IMR-90 (cell line): Measurements from ENCODE around the gene HTRA2. TPM values are rescaled to one million over a fixed set of nuclear protein-coding genes. Genes with fewer than 3 reads are reported as not detected.

ENCODE experiments used
- ATAC-seq: fragments of 200-7000 bp; cut with Tn5 transposase; 2 replicates; pipeline ENCODE4 v1.9.1; 2020; ENCODE audit warnings: low read depth, mild to moderate bottlenecking, moderate library complexity
- BruUV-seq: library from RNA; stranded (reverse); fragments of 400-500 nt; replicated peaks from 2 replicates; lab custom pipeline; 2021; lab: Mats Ljungman, UMichigan
- CTCF ChIA-PET: fragments of 300-600 bp; formaldehyde crosslinking; extraction: SDS; loops from one replicate; lab custom pipeline; 2021; ENCODE audit warnings: antibody characterized with exemption; lab: Yijun Ruan, JAX
- POLR2A ChIA-PET: fragments of 300-600 bp; sonication (Branson Sonifier 250); formaldehyde crosslinking; loops from one replicate; lab custom pipeline; 2022; ENCODE audit warnings: antibody characterized with exemption; ENCODE audit not compliant: unreplicated experiment; lab: Charles Lee
- DNase-seq: peaks from one replicate; pipeline ENCODE4 v3.0.0; 2013
- H2AFZ ChIP-seq: replicated peaks from 2 replicates; pipeline ENCODE3; 2013; ENCODE audit warnings: low read length, mild to moderate bottlenecking; ENCODE audit not compliant: poor library complexity
- H2AK5ac ChIP-seq: 2 replicates; pipeline ENCODE4 v1.6.1; 2013; ENCODE audit warnings: low read depth, low read length, inconsistent platforms
- H2AK9ac ChIP-seq: replicated peaks from 2 replicates; pipeline ENCODE3; 2013; ENCODE audit warnings: mild to moderate bottlenecking, low read depth, low read length, moderate library complexity; ENCODE audit not compliant: poor library complexity
- H2BK120ac ChIP-seq: 2 replicates; pipeline ENCODE4 v1.6.1; 2013; ENCODE audit warnings: low read depth, low read length, inconsistent platforms
- H2BK15ac ChIP-seq: 3 replicates; pipeline ENCODE4 v1.6.1; 2013; ENCODE audit warnings: low read depth, low read length, inconsistent platforms
- H2BK20ac ChIP-seq: 2 replicates; pipeline ENCODE4 v1.6.1; 2013; ENCODE audit warnings: low read depth, mild to moderate bottlenecking, inconsistent platforms, low read length, moderate library complexity
- H2BK5ac ChIP-seq: 2 replicates; pipeline ENCODE4 v1.6.1; 2013; ENCODE audit warnings: mild to moderate bottlenecking, low read depth, low read length, inconsistent platforms; ENCODE audit not compliant: poor library complexity, severe bottlenecking
- H3K14ac ChIP-seq: replicated peaks from 2 replicates; pipeline ENCODE4 v1.6.1; 2013; ENCODE audit warnings: low read depth, low read length, inconsistent platforms
- H3K18ac ChIP-seq: 2 replicates; pipeline ENCODE4 v1.6.1; 2013; ENCODE audit warnings: low read depth, low read length, control low read depth
- H3K23ac ChIP-seq: 2 replicates; pipeline ENCODE4 v1.6.1; 2013; ENCODE audit warnings: low read depth, low read length, inconsistent platforms
- H3K27ac ChIP-seq: 2 replicates; pipeline ENCODE4 v1.5.1; 2013; ENCODE audit warnings: mild to moderate bottlenecking, control low read depth, low read length; ENCODE audit not compliant: insufficient read depth
- H3K27me3 ChIP-seq: 2 replicates; pipeline ENCODE4 v1.6.1; 2013; ENCODE audit warnings: low read length; ENCODE audit not compliant: control insufficient read depth, insufficient read depth
- H3K36me3 ChIP-seq: 2 replicates; pipeline ENCODE4 v1.6.1; 2013; ENCODE audit warnings: low read length, mixed read lengths; ENCODE audit not compliant: control insufficient read depth, insufficient read depth
- H3K4ac ChIP-seq: 2 replicates; pipeline ENCODE4 v1.6.1; 2013; ENCODE audit warnings: low read depth, low read length, inconsistent platforms
- H3K4me1 ChIP-seq: 2 replicates; pipeline ENCODE4 v1.6.1; 2013; ENCODE audit warnings: low read length, mixed read lengths; ENCODE audit not compliant: control insufficient read depth, insufficient read depth
- H3K4me2 ChIP-seq: 2 replicates; pipeline ENCODE4 v1.6.1; 2013; ENCODE audit warnings: low read depth, mild to moderate bottlenecking, control low read depth, low read length, moderate library complexity
- H3K4me3 ChIP-seq: 2 replicates; pipeline ENCODE4 v1.5.1; 2013; ENCODE audit warnings: low read depth, mild to moderate bottlenecking, control low read depth, low read length, moderate library complexity; ENCODE audit not compliant: insufficient read depth
- H3K56ac ChIP-seq: 2 replicates; pipeline ENCODE4 v1.6.1; 2013; ENCODE audit warnings: low read length, inconsistent platforms; ENCODE audit not compliant: insufficient read depth; ENCODE audit errors: extremely low read depth
- H3K79me1 ChIP-seq, 2 experiments: 2 replicates each; pipeline ENCODE4 v1.6.1; 2013; ENCODE audit warnings: low read length in 2 of 2, inconsistent platforms in 1 of 2, low read depth in 1 of 2
- H3K9ac ChIP-seq: 2 replicates; pipeline ENCODE4 v1.6.1; 2013; ENCODE audit warnings: low read depth, low read length, control low read depth
- H3K9me1 ChIP-seq: 2 replicates; pipeline ENCODE4 v1.6.1; 2013; ENCODE audit warnings: low read length, inconsistent platforms; ENCODE audit not compliant: insufficient read depth
- H3K9me3 ChIP-seq: 2 replicates; pipeline ENCODE4 v1.6.1; 2013; ENCODE audit warnings: low read length; ENCODE audit not compliant: control insufficient read depth, insufficient read depth
- H4K20me1 ChIP-seq: 2 replicates; pipeline ENCODE4 v1.6.1; 2013; ENCODE audit warnings: low read length, inconsistent platforms; ENCODE audit not compliant: insufficient read depth
- H4K5ac ChIP-seq: 2 replicates; pipeline ENCODE4 v1.6.1; 2013; ENCODE audit warnings: mild to moderate bottlenecking, low read depth, low read length, control low read depth
- H4K8ac ChIP-seq, 2 experiments: 2 replicates each; pipeline ENCODE4 v1.6.1; 2013; ENCODE audit warnings: low read depth in 2 of 2, low read length in 2 of 2, control low read depth in 1 of 2, inconsistent platforms in 1 of 2
- H4K91ac ChIP-seq: 2 replicates; pipeline ENCODE4 v1.6.1; 2013; ENCODE audit warnings: low read depth, low read length, inconsistent platforms; ENCODE audit not compliant: insufficient read depth
- BHLHE40 ChIP-seq: fragments of 150-350 bp; IDR thresholded peaks from 2 replicates; pipeline ENCODE4 v1.6.1; 2016; ENCODE audit warnings: mild to moderate bottlenecking, low read depth, low read length
- CEBPB ChIP-seq: IDR thresholded peaks from 2 replicates; pipeline ENCODE4 v1.6.1; 2012; ENCODE audit warnings: low read depth, low read length, improper control_type of control experiment
- CHD1 ChIP-seq: IDR thresholded peaks from 2 replicates; pipeline ENCODE4 v1.6.1; 2012; ENCODE audit warnings: low read depth, low read length, improper control_type of control experiment
- FOS ChIP-seq: fragments of 150-350 bp; IDR thresholded peaks from 2 replicates; pipeline ENCODE4 v1.6.1; 2016; ENCODE audit warnings: low read depth, low read length
- MAFK ChIP-seq: IDR thresholded peaks from 2 replicates; pipeline ENCODE4 v1.6.1; 2012; ENCODE audit warnings: low read depth, low read length, improper control_type of control experiment
- MAZ ChIP-seq: IDR thresholded peaks from 2 replicates; pipeline ENCODE4 v1.6.1; 2012; ENCODE audit warnings: low read depth, mild to moderate bottlenecking, low read length, improper control_type of control experiment, moderate library complexity, borderline replicate concordance
- MXI1 ChIP-seq: IDR thresholded peaks from 2 replicates; pipeline ENCODE4 v1.6.1; 2012; ENCODE audit warnings: low read depth, mild to moderate bottlenecking, low read length, moderate library complexity, borderline replicate concordance
- NFE2L2 ChIP-seq: fragments of 150-350 bp; IDR thresholded peaks from 2 replicates; pipeline ENCODE4 v1.6.1; 2016; ENCODE audit warnings: low read depth, mild to moderate bottlenecking, low read length
- POLR2A ChIP-seq: IDR thresholded peaks from 2 replicates; pipeline ENCODE4 v1.6.1; 2012; ENCODE audit warnings: mild to moderate bottlenecking, low read depth, low read length
- RAD21 ChIP-seq: IDR thresholded peaks from 2 replicates; pipeline ENCODE4 v1.6.1; 2012; ENCODE audit warnings: low read length, improper control_type of control experiment
- RCOR1 ChIP-seq: IDR thresholded peaks from 2 replicates; pipeline ENCODE4 v1.6.1; 2012; ENCODE audit warnings: mild to moderate bottlenecking, low read length, improper control_type of control experiment; ENCODE audit not compliant: insufficient replicate concordance
- RFX5 ChIP-seq: IDR thresholded peaks from 2 replicates; pipeline ENCODE4 v1.8.0; 2012; ENCODE audit warnings: low read depth, mild to moderate bottlenecking, low read length, moderate library complexity
- SMC3 ChIP-seq: fragments of 150-350 bp; IDR thresholded peaks from 2 replicates; pipeline ENCODE4 v1.6.1; 2016; ENCODE audit warnings: low read depth, mild to moderate bottlenecking, antibody characterized with exemption, low read length, moderate library complexity
- USF2 ChIP-seq: fragments of 150-350 bp; IDR thresholded peaks from 2 replicates; pipeline ENCODE4 v1.6.1; 2017; ENCODE audit warnings: mild to moderate bottlenecking, antibody characterized with exemption, low read length, low read depth
- WGBS, 2 experiments: methylation state at CpG; one replicate each; pipeline versions ENCODE4 v1.1.5 to v1.1.7; 2013; ENCODE audit warnings: missing lambda C conversion rate in 2 of 2; ENCODE audit not compliant: insufficient read length in 1 of 2; ENCODE audit errors: extremely low coverage in 2 of 2; 5-methylcytosine and 5-hydroxymethylcytosine counted together
- dilution Hi-C: fragments of 300-500 bp; cut with HindIII; formaldehyde crosslinking; loops from one replicate; pipeline ENCODE4 v1.14.3; 2018; ENCODE audit warnings: low sequenced_read_pairs; ENCODE audit not compliant: unreplicated experiment
- in situ Hi-C: fragments of 300-500 bp; cut with MboI; formaldehyde crosslinking; loops from 3 replicates; pipeline ENCODE4 v1.14.3; 2019; ENCODE audit warnings: low sequenced_read_pairs, inconsistent platforms, mixed read lengths
- intact Hi-C: fragments of 100-400 bp; cut with micrococcal nuclease; formaldehyde crosslinking; loops from 2 replicates; pipeline ENCODE4 v1.10.0; 2022
- polyA plus RNA-seq, 3 experiments: library from polyadenylated mRNA; depleted of rRNA; stranded (reverse); fragments of >200 nt; gene quantifications; 2 replicates each; pipeline ENCODE4 v1.2.3, GENCODE V29; 2012; ENCODE audit warnings: low replicate concordance in 1 of 3
- total RNA-seq: library from RNA; depleted of rRNA; stranded (reverse); fragments of >200 nt; gene quantifications from 2 replicates; pipeline ENCODE4 v1.2.3, GENCODE V29; 2012
- TF ChIP-seq, protein P1 (sequence below): fragments of 150-350 bp; IDR thresholded peaks from 2 replicates; pipeline ENCODE4 v1.6.1; 2016; ENCODE audit warnings: low read depth, mild to moderate bottlenecking, low read length, moderate library complexity, borderline replicate concordance

The HTRA2 gene
- total and polyA plus RNA-seq, 2 of the 4 experiments (the other 2 are of a cell fraction) = 23.6 to 28.1 TPM

GRCh38 chr2:74576211-74576862 lies 46.6 kb downstream of the HTRA2 start:
- Histone ChIP-seq H2BK5ac (peak overlapping the region; percentile 98), H3K9me1 (peaks cover 22% of the 10 kb centered on the region; the same call in 1 of the 2 replicates), H4K5ac (peak overlapping the region; percentile 41), H3K4me3 (no peak overlapping the region), H3K23ac (peak overlapping the region; percentile 87), H3K9me3 (no peaks in the 10 kb centered on the region), H2AK5ac (peak overlapping the region; percentile 82), H3K36me3 (no peaks in the 10 kb centered on the region), H3K27me3 (no peaks in the 10 kb centered on the region), H2BK20ac (peak overlapping the region; percentile 85), H3K4ac (peak overlapping the region; percentile 91), H4K8ac (peak overlapping the region; percentile 45 to 81; a peak in 3 of 4 replicates), H2BK120ac (peak overlapping the region; percentile 90), H2AFZ (peak overlapping the region; percentile 65), H3K27ac (peak overlapping the region; percentile 84), H3K79me1 (no peaks in the 10 kb centered on the region), H4K20me1 (no peaks in the 10 kb centered on the region), H3K4me2 (peak overlapping the region; percentile 27), H2BK15ac (peak overlapping the region; percentile 75), H3K4me1 (peaks cover 21% of the 10 kb centered on the region), H3K14ac (peak overlapping the region; percentile 85), H2AK9ac (no peak overlapping the region), H4K91ac (peak overlapping the region; percentile 82), H3K9ac (0 out of 2 replicates have a peak overlapping the region, but pooled peaks have one; percentile 16), H3K18ac (peak overlapping the region; percentile 84), H3K56ac (peak overlapping the region; percentile 55)
- peak; percentile 72 for ATAC-seq
- in situ Hi-C loops = loop anchor here (5.0 kb wide), 1 partner anchor 94 kb away; the partner anchor contains the start of genes CCDC142 and TTC31
- intact Hi-C loops = loop anchor here (2.0 to 5.0 kb wide), 2 partner anchors 48 to 324 kb away; partner anchors contain the start of genes AUP1 and HTRA2
- ChIA-PET CTCF (interaction anchor here (0.9 to 1.1 kb wide), 4 partner anchors 8 to 94 kb away, joined by 3 to 4 read pairs (median 4); partner anchors contain the start of genes CCDC142 and TTC31), POLR2A (interaction anchor here (0.6 kb wide), 1 partner anchor 65 kb away, joined by 11 read pairs; no protein-coding TSS in a partner anchor)
- DNase-seq = peak; percentile 88
- WGBS, 2 experiments = 86% methylated on average over 2 of the region's 7 CpGs; no CpG with 5 or more reads in 1 of the 2 experiments
- dilution Hi-C loops = no loop called here
- no TSS peak for BruUV-seq
- TF ChIP-seq, protein P1, sequence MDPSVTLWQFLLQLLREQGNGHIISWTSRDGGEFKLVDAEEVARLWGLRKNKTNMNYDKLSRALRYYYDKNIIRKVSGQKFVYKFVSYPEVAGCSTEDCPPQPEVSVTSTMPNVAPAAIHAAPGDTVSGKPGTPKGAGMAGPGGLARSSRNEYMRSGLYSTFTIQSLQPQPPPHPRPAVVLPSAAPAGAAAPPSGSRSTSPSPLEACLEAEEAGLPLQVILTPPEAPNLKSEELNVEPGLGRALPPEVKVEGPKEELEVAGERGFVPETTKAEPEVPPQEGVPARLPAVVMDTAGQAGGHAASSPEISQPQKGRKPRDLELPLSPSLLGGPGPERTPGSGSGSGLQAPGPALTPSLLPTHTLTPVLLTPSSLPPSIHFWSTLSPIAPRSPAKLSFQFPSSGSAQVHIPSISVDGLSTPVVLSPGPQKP = no peak
- TF ChIP-seq NFE2L2 (no peak), FOS (no peak), CEBPB (no peak), RAD21 (no peak), BHLHE40 (no peak), CHD1 (no peak), RCOR1 (no peak), SMC3 (no peak), MAFK (no peak), POLR2A (no peak), RFX5 (no peak), MAZ (no peak; the same call in 1 of the 2 replicates), MXI1 (no peak), USF2 (no peak)
